ENCODE data around the gene ZNF777.

DNA sequence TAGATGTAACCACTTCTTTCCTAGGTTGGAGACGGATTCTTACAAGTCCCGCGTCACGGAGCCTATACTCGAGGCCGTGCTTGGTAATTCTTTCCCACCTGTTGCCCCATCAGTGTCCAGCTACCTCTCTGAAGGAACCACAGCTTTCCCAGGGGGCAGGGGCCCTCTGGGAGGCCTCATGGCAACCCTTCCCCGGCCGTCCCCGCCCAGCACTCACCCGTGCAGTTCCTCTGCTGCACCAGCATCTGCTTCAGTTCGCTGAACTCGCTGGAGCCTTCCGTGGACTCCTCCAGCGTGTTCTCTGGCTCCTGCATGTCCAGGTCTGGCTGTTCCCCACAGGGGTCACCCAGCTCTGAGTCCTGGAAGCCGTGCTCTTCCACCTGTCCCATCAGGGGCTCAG, 24.5 kb downstream of the ZNF777 start:
- TF ChIP-seq IRF2 (CRISPR knock-in tag; IDR thresholded peaks at IDR 0.05) (no peak), STAT5B (CRISPR knock-in tag; IDR thresholded peaks at IDR 0.05) (no peak), EP300 (IDR thresholded peaks at IDR 0.05; ENCODE audit: low read length) (no peak)
- TF ChIP-seq, protein P1, sequence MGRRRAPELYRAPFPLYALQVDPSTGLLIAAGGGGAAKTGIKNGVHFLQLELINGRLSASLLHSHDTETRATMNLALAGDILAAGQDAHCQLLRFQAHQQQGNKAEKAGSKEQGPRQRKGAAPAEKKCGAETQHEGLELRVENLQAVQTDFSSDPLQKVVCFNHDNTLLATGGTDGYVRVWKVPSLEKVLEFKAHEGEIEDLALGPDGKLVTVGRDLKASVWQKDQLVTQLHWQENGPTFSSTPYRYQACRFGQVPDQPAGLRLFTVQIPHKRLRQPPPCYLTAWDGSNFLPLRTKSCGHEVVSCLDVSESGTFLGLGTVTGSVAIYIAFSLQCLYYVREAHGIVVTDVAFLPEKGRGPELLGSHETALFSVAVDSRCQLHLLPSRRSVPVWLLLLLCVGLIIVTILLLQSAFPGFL (CRISPR knock-in tag; IDR thresholded peaks at IDR 0.05) = no peak

All from K562 (cell line).